K562 (cell line): ENCODE results near the gene TNK2. TPM values are rescaled to one million over a fixed set of nuclear protein-coding genes. Genes with fewer than 3 reads are reported as not detected.

Experiments used
- CEBPZ ChIP-seq: fragments of 150-350 bp; IDR thresholded peaks from 2 replicates; pipeline ENCODE4 v1.6.1; 2014; ENCODE audit warnings: low read depth, mild to moderate bottlenecking, low read length, borderline replicate concordance
- HDAC1 ChIP-seq, 2 experiments: fragments of 450-650 bp; IDR thresholded peaks; 2 replicates each; pipeline ENCODE4 v1.6.1; 2016 to 2017; ENCODE audit warnings: inconsistent platforms in 1 of 2, mild to moderate bottlenecking in 1 of 2, moderate library complexity in 1 of 2
- MEF2D ChIP-seq: conservative IDR thresholded peaks from 2 replicates; pipeline ENCODE4 v1.6.1; 2016; ENCODE audit warnings: low read depth, missing genetic modification characterization, missing compliant biosample characterization
- MYNN ChIP-seq, 2 experiments: sonication (generic); formaldehyde crosslinking in 1 of 2; IDR thresholded peaks; 2 replicates each; pipeline versions ENCODE4 v1.5.0 to v1.6.1; 2016 to 2020; ENCODE audit warnings: antibody characterized with exemption in 1 of 2, missing genetic modification reagents in 1 of 2
- PBX2 ChIP-seq, 2 experiments: IDR thresholded peaks in 1 of 2; conservative IDR thresholded peaks in 1 of 2; 2 replicates each; pipeline ENCODE4 v1.6.1; 2016; ENCODE audit warnings: low read depth in 2 of 2, mild to moderate bottlenecking in 1 of 2, missing compliant biosample characterization in 1 of 2, missing genetic modification characterization in 1 of 2, moderate library complexity in 1 of 2
- STAT6 ChIP-seq: sonication (generic); formaldehyde crosslinking; IDR thresholded peaks from 2 replicates; pipeline ENCODE4 v1.8.1; 2023; ENCODE audit warnings: mild to moderate bottlenecking, missing genetic modification reagents
- ZC3H8 ChIP-seq: fragments of 450-650 bp; IDR thresholded peaks from 2 replicates; pipeline ENCODE4 v1.6.1; 2017
- ZKSCAN1 ChIP-seq: fragments of 150-350 bp; IDR thresholded peaks from 2 replicates; pipeline ENCODE4 v1.6.1; 2016; ENCODE audit warnings: low read depth, low read length
- ZMIZ1 ChIP-seq, 2 experiments: fragments of 150-350 bp in 1 of 2; IDR thresholded peaks; 2 replicates each; pipeline ENCODE4 v1.6.1; 2012 to 2016; ENCODE audit warnings: low read depth in 2 of 2, low read length in 2 of 2, mild to moderate bottlenecking in 1 of 2, moderate library complexity in 1 of 2
- ZNF785 ChIP-seq: fragments of 250-450 bp; sonication (Bioruptor Pico); IDR thresholded peaks from 2 replicates; pipeline ENCODE4 v1.4.0; 2020; ENCODE audit warnings: mild to moderate bottlenecking
- polyA plus RNA-seq, 8 experiments: library from polyadenylated mRNA; depleted of rRNA in 4 of 8; stranded (reverse) in 5 of 8; unstranded in 3 of 8; fragments of >200 nt; fragmentation: Nextera tagmentation in 2 of 8; fragmentation: Illumina TruSeq in 1 of 8; extraction: Ambion mirVana in 2 of 8; extraction: Trizol in 1 of 8; gene quantifications; 2 replicates each; pipeline versions ENCODE4 v1.2.1 to v1.2.3, GENCODE V29; 2011 to 2014; ENCODE audit warnings: inconsistent platforms in 1 of 8, missing spikeins in 1 of 8
- total RNA-seq, 7 experiments: library from RNA; depleted of rRNA in 6 of 7; stranded (reverse); fragments of >200 nt in 6 of 7; fragmentation: Illumina TruSeq in 2 of 7; extraction: Trizol in 2 of 7; gene quantifications; 2 replicates each; pipeline versions ENCODE4 v1.2.1 to v1.2.3, GENCODE V29; 2011 to 2021; ENCODE audit warnings: low replicate concordance in 1 of 7

TNK2 gene
- total and polyA plus RNA-seq, 9 of the 15 experiments (the other 6 are each of a cell fraction or from before 2014, with no cell fraction given), result 0.03 to 33.8 (median 6.5) TPM

- TF ChIP-seq CEBPZ, result no peak
- 0 out of 2 replicates have a peak, but pooled peaks have one; percentile 20 for TF ChIP-seq MYNN (IDR thresholded peaks at IDR 0.05)
- no peak for TF ChIP-seq MYNN (CRISPR knock-in tag; IDR thresholded peaks at IDR 0.05)
- TF ChIP-seq ZKSCAN1, result peak; percentile 18; the same call in 1 of the 2 replicates
- no peak for TF ChIP-seq ZNF785
- TF ChIP-seq STAT6 (CRISPR knock-in tag), result no peak
- TF ChIP-seq MEF2D, result no peak
- no peak for TF ChIP-seq PBX2 (CRISPR knock-in tag; IDR thresholded peaks at IDR 0.05; ENCODE audit: low read depth)
- no peak for TF ChIP-seq PBX2 (tag; conservative IDR thresholded peaks at IDR 0.05; ENCODE audit: low read depth)
- TF ChIP-seq ZC3H8, result no peak
- TF ChIP-seq HDAC1 (IDR thresholded peaks at IDR 0.05), result 0 out of 4 replicates have a peak, but pooled peaks of 1 of the 2 experiments have one; percentile 48
- peak in 1 of 2 experiments; percentile 80; a peak in 2 of 4 replicates for TF ChIP-seq ZMIZ1 (IDR thresholded peaks at IDR 0.05; ENCODE audit: low read depth in 2 of 2, low read length in 2 of 2)
Measured at GRCh38 chr3:195856410-195857084, 51.8 kb downstream of the TNK2 start (continued).
